Pancreas (tissue), 10 donors: ENCODE measurements around the gene DENND1A. TPM values are rescaled to one million over a fixed set of nuclear protein-coding genes. Genes with fewer than 3 reads are reported as not detected.

Experiments used
- ATAC-seq, 4 donors: fragments of 200-7000 bp; cut with Tn5 transposase; one replicate each; pipeline versions ENCODE4 v1.8.0 to v1.9.1; 2020; ENCODE audit warnings: mild to moderate bottlenecking in 4 of 4, moderate library complexity in 4 of 4
- DNase-seq, 6 donors: peaks; one replicate each; pipeline ENCODE4 v3.0.0-alpha.2; 2020
- FAIRE-seq: peaks from 2 replicates; lab custom pipeline; 2012; peaks lifted over from hg19 to GRCh38; lab: Jason Lieb, UNC
- H3K27ac ChIP-seq, 4 donors: fragments of 200-600 bp; sonication (generic); 1 replicate in 3 of 4; 2 replicates in 1 of 4; pipeline versions ENCODE4 v1.5.0 to v1.8.0; 2020
- H3K27me3 ChIP-seq, 4 donors: fragments of 200-600 bp; one replicate each; pipeline ENCODE4 v1.8.0; 2021
- H3K36me3 ChIP-seq, 3 donors: fragments of 200-600 bp; sonication (generic) in 1 of 3; one replicate each; pipeline versions ENCODE4 v1.5.0 to v1.8.0; 2020 to 2021
- H3K4me1 ChIP-seq, 3 donors: fragments of 200-600 bp; one replicate each; pipeline ENCODE4 v1.8.0; 2021
- H3K4me3 ChIP-seq, 4 donors: fragments of 200-600 bp; sonication (generic) in 2 of 4; one replicate each; pipeline versions ENCODE4 v1.5.0 to v1.8.0; 2020 to 2021
- H3K9me3 ChIP-seq, 4 donors: fragments of 200-600 bp; one replicate each; pipeline ENCODE4 v1.8.0; 2021
- WGBS, 2 donors: extraction: QIAGEN DNeasy Blood & Tissue Kit; methylation state at CpG; one replicate each; pipeline ENCODE4 v1.1.7; 2013; 5-methylcytosine and 5-hydroxymethylcytosine counted together
- intact Hi-C, 3 donors: fragments of 100-400 bp; cut with DNase I; formaldehyde crosslinking; loops; one replicate each; pipeline versions ENCODE4 v1.11.1 to v1.14.2; 2022
- polyA plus RNA-seq, 2 donors: library from polyadenylated mRNA; stranded (reverse); fragments of 200-250 nt; gene quantifications; one replicate each; pipeline ENCODE4 v1.2.3, GENCODE V29; 2013
- total RNA-seq, 6 donors: library from RNA; stranded (reverse); fragmentation: NEBNext Ultra II Directional in 4 of 6; extraction: Animal tissue kit (Norgen Biotek cat#: 25700) in 4 of 6; gene quantifications; one replicate each; pipeline versions ENCODE4 v1.2.1 to v1.2.4, GENCODE V29; 2021 to 2023
- TF ChIP-seq, protein P1 (sequence below), 4 donors: fragments of 200-600 bp; sonication (generic) in 3 of 4; IDR thresholded peaks; one replicate each; pipeline versions ENCODE4 v1.5.0 to v1.8.0; 2021; ENCODE audit warnings: antibody characterized with exemption in 4 of 4
- donor health status: healthy with polysubstance abuse.
- donor health status: DM: no; HTN: no; CAD: no; lungs with moderate emphysema.
- donor health status: DM: no; HTN: no; CAD: no.
- donor health status: control.
- donor health status: control.
- donor health status: Bipolar disorder and iron deficiency.
- donor health status: DM: yes; HTN: yes; CAD: no.
- donor health status: DM: no; HTN: no; CAD: no.
- donor health status: DM: no; HTN: no; CAD: no.
- donor health status: DM: yes; HTN: yes; CAD: no.

Gene DENND1A
- total and polyA plus RNA-seq, 8 donors: 4.5 to 8.3 (median 5.6) TPM

DNA sequence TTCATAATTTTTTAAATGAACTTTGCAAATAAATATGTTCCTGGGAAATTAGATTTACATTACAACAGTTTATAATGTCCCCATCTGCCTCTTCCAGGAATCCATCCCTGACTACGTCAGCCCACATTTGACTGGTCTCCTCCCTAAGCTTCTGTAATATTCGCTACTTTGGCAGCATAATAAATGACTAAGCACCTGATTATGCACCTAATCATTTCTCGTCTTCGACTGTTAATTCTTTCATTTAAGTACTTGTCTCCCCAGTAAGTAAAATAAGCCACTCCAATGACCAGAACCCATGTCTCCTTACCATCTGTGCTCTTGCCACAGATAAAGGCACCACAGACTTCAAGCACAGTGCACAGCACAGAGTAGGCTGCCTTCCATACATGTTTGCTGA lies 122.7 kb downstream of the DENND1A start:
- H3K27ac ChIP-seq: no peak overlapping the region
- no peaks in the 10 kb centered on the region for H3K27me3 ChIP-seq
- no peaks in the 10 kb centered on the region for H3K4me1 ChIP-seq
- WGBS, 2 donors: 93 to 96% methylated on average over 4 of the region's 4 CpGs
- no peak for ATAC-seq
- no peak for DNase-seq
- intact Hi-C loops: no loop called here
- TF ChIP-seq, protein P1, sequence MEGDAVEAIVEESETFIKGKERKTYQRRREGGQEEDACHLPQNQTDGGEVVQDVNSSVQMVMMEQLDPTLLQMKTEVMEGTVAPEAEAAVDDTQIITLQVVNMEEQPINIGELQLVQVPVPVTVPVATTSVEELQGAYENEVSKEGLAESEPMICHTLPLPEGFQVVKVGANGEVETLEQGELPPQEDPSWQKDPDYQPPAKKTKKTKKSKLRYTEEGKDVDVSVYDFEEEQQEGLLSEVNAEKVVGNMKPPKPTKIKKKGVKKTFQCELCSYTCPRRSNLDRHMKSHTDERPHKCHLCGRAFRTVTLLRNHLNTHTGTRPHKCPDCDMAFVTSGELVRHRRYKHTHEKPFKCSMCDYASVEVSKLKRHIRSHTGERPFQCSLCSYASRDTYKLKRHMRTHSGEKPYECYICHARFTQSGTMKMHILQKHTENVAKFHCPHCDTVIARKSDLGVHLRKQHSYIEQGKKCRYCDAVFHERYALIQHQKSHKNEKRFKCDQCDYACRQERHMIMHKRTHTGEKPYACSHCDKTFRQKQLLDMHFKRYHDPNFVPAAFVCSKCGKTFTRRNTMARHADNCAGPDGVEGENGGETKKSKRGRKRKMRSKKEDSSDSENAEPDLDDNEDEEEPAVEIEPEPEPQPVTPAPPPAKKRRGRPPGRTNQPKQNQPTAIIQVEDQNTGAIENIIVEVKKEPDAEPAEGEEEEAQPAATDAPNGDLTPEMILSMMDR (IDR thresholded peaks at IDR 0.05): no peak
- no peaks in the 10 kb centered on the region for H3K36me3 ChIP-seq
- FAIRE-seq: no peak
- H3K4me3 ChIP-seq: no peak overlapping the region
- no peaks in the 10 kb centered on the region for H3K9me3 ChIP-seq

DNA sequence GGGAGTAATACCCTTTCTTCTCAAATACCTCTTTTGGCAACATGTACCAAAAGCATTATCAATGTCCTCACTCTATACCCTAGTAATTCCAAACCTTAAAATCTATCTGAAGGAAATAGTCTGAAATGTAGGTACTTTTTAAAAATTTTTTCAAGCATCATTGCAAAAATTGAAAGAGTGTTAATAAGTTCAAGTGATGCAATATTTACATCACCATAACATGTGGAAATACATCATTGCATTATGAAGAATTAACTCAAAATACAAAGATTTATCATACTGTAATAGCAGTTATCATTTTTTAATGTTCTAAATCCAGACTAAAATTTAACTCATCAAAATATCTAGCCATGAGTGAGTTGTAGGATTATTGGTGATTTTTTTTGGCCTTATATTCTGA lies 123.1 kb downstream of the DENND1A start:
- H3K4me3 ChIP-seq: no peak overlapping the region
- H3K27ac ChIP-seq: no peak overlapping the region
- H3K9me3 ChIP-seq: no peaks in the 10 kb centered on the region
- ATAC-seq (no peak), DNase-seq (no peak), FAIRE-seq (no peak)
- H3K36me3 ChIP-seq: no peaks in the 10 kb centered on the region
- TF ChIP-seq, protein P1 (IDR thresholded peaks at IDR 0.05): no peak
- no peaks in the 10 kb centered on the region for H3K27me3 ChIP-seq
- H3K4me1 ChIP-seq: no peaks in the 10 kb centered on the region
- intact Hi-C loops: no loop called here

DNA sequence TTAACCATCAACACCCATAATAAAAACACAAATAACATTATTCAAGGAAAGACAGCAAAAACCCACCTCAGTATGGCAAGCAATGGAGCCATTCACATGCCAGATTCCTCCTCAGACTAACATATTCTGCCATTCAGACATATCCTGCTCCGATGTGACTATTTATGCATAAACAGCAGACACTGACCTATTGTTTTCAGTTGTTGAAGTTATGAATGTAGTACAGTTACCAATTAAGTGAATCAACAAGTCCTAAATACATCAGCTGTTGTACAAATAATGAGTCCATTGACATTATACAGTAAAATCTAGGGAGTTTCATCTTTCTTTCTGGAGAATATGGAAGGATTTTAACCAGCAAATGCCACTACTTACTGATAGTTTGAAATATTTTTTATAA lies 131.7 kb downstream of the DENND1A start:
- Histone ChIP-seq H3K4me3 (no peak overlapping the region), H3K36me3 (no peaks in the 10 kb centered on the region), H3K4me1 (no peaks in the 10 kb centered on the region), H3K9me3 (no peaks in the 10 kb centered on the region), H3K27me3 (no peaks in the 10 kb centered on the region), H3K27ac (no peak overlapping the region)
- DNase-seq: no peak
- no peak for FAIRE-seq
- TF ChIP-seq, protein P1 (IDR thresholded peaks at IDR 0.05): no peak
- ATAC-seq: no peak
- 72 to 78% methylated on average over 1 of the region's 1 CpG for WGBS, 2 donors
- intact Hi-C loops: no loop called here

- no peaks in the 10 kb centered on the region for H3K36me3 ChIP-seq
- peaks cover 0 to 2% (median 0%) of the 10 kb centered on the region in 3 donors for H3K4me1 ChIP-seq
- no peak for DNase-seq
- no peaks in the 10 kb centered on the region for H3K9me3 ChIP-seq
- TF ChIP-seq, protein P1 (IDR thresholded peaks at IDR 0.05): no peak
- intact Hi-C loops: no loop called here
- H3K27me3 ChIP-seq: no peaks in the 10 kb centered on the region
- H3K27ac ChIP-seq: no peak overlapping the region
- 87% methylated on average over 7 of the region's 7 CpGs for WGBS, 2 donors
- no peak for FAIRE-seq
- H3K4me3 ChIP-seq: no peak overlapping the region
- no peak for ATAC-seq
These were observed 133.1 kb downstream of the DENND1A start for GRCh38 chr9:123796618-123797484.

DNA sequence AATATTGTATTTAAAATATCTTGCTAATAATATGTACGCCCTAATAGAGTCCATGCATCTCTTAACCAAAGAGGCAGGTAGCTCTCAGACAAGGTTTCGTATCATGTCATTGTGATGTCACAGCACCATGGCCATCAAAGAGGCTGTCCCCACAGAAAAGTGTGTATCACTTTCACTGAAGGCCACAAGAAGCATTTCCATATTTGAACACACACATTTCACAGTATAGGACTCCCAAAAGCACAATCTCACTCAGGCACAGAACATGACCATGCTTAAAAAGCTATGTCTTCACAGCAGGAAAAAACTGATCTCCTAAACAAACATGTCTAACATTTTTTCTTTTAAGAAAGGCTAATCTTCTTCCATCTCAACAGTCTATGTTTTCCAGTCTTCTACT lies 133.8 kb downstream of the DENND1A start:
- H3K27me3 ChIP-seq: no peaks in the 10 kb centered on the region
- WGBS, 2 donors: 95 to 99% methylated on average over 2 of the region's 2 CpGs
- no peak overlapping the region for H3K4me3 ChIP-seq
- H3K4me1 ChIP-seq: peaks cover 0 to 4% (median 0%) of the 10 kb centered on the region in 3 donors
- ATAC-seq: no peak
- no peak for FAIRE-seq
- no peak for DNase-seq
- no peak overlapping the region for H3K27ac ChIP-seq
- H3K36me3 ChIP-seq: no peaks in the 10 kb centered on the region
- TF ChIP-seq, protein P1 (IDR thresholded peaks at IDR 0.05): no peak
- no peaks in the 10 kb centered on the region for H3K9me3 ChIP-seq
- intact Hi-C loops: no loop called here
